Testis (tissue), 3 donors: Measurements from ENCODE around the gene DLG5. TPM values are rescaled to one million over a fixed set of nuclear protein-coding genes. Genes with fewer than 3 reads are reported as not detected.

Experiments used
- DNase-seq: peaks from one replicate; pipeline ENCODE4 v3.0.0-alpha.2; 2019
- H3K27ac ChIP-seq, 2 donors: fragments of 200-600 bp; sonication (generic); one replicate each; pipeline ENCODE4 v1.5.1; 2019
- H3K27me3 ChIP-seq: fragments of 200-600 bp; sonication (generic); one replicate; pipeline ENCODE4 v1.5.1; 2019
- H3K36me3 ChIP-seq: fragments of 200-600 bp; sonication (generic); one replicate; pipeline ENCODE4 v1.5.1; 2017; ENCODE audit warnings: low read depth; ENCODE audit errors: missing control alignments
- H3K4me1 ChIP-seq: fragments of 200-600 bp; sonication (generic); one replicate; pipeline ENCODE4 v1.5.1; 2019
- H3K4me3 ChIP-seq, 2 donors: fragments of 200-600 bp; sonication (generic); one replicate each; pipeline ENCODE4 v1.5.1; 2017 to 2019
- H3K9me3 ChIP-seq: fragments of 200-600 bp; sonication (generic); one replicate; pipeline ENCODE4 v1.5.1; 2017
- POLR2A ChIP-seq: fragments of 450-650 bp; IDR thresholded peaks from one replicate; pipeline ENCODE4 v1.6.1; 2017; ENCODE audit warnings: antibody characterized with exemption, mild to moderate bottlenecking, moderate library complexity
- WGBS, 2 donors: methylation state at CpG; one replicate each; pipeline ENCODE4 v1.1.5; 2018; 5-methylcytosine and 5-hydroxymethylcytosine counted together
- intact Hi-C: fragments of 100-400 bp; cut with DNase I; formaldehyde crosslinking; loops from one replicate; pipeline ENCODE4 v1.15.1; 2023; ENCODE audit warnings: low total_unique reads
- polyA plus RNA-seq: library from polyadenylated mRNA; stranded (reverse); fragments of 350-450 nt; fragmentation: Illumina TruSeq; extraction: RNeasy Lipid Tissue Mini Kit (QIAGEN cat#74804); gene quantifications from one replicate; pipeline ENCODE4 v1.2.3, GENCODE V29; 2014; ENCODE audit warnings: low read depth, low replicate concordance; ENCODE audit not compliant: insufficient read depth
- total RNA-seq, 2 donors: library from RNA; depleted of rRNA; stranded (reverse); fragments of >200 nt; gene quantifications; one replicate each; pipeline ENCODE4 v1.2.3, GENCODE V29; 2016
- TF ChIP-seq, protein P1 (sequence below), 3 experiments: fragments of 450-650 bp in 2 of 3; fragments of 200-600 bp in 1 of 3; sonication (generic) in 1 of 3; IDR thresholded peaks; one replicate each; pipeline ENCODE4 v1.5.1; 2016 to 2019; ENCODE audit warnings: antibody characterized with exemption in 3 of 3, mild to moderate bottlenecking in 2 of 3, moderate library complexity in 1 of 3

DLG5 gene
- total and polyA plus RNA-seq, 3 donors from 2014 or later, result 26.9 to 54.8 (median 50.1) TPM

DNA sequence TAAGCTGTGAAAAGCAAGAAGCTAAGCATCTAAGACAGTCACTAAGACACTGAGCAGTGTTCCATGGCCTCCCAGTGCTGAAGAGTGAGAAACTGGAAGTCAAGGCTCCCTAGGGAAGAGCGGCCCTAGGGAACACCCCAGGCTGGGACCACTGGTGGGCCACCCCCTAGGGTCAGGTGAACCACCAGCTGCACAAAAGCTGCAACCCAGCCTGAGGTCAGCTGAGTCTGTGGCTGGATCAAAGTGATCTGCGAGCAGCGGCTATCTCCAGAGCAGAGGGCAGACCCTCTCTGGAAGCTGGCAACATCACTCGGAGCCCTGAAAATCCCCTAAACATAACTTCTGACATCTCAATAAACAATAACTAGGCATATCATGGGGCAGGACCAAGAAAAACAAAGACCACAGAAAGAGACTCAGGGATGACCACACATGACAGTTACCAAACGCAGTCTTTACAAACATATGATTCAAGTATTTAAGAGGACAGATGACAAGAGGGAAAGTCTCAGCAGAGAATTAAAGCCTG, 125.8 kb downstream of the DLG5 start:
- no peak for TF ChIP-seq POLR2A
- TF ChIP-seq, protein P1, sequence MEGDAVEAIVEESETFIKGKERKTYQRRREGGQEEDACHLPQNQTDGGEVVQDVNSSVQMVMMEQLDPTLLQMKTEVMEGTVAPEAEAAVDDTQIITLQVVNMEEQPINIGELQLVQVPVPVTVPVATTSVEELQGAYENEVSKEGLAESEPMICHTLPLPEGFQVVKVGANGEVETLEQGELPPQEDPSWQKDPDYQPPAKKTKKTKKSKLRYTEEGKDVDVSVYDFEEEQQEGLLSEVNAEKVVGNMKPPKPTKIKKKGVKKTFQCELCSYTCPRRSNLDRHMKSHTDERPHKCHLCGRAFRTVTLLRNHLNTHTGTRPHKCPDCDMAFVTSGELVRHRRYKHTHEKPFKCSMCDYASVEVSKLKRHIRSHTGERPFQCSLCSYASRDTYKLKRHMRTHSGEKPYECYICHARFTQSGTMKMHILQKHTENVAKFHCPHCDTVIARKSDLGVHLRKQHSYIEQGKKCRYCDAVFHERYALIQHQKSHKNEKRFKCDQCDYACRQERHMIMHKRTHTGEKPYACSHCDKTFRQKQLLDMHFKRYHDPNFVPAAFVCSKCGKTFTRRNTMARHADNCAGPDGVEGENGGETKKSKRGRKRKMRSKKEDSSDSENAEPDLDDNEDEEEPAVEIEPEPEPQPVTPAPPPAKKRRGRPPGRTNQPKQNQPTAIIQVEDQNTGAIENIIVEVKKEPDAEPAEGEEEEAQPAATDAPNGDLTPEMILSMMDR (IDR thresholded peaks at IDR 0.05), result no peak
- Histone ChIP-seq H3K4me3 (no peak overlapping the region), H3K27ac (no peak overlapping the region), H3K4me1 (no peaks in the 10 kb centered on the region), H3K36me3 (no peaks in the 10 kb centered on the region), H3K27me3 (no peaks in the 10 kb centered on the region), H3K9me3 (no peaks in the 10 kb centered on the region)
- no peak for DNase-seq
- WGBS, 2 donors, result 90 to 93% methylated on average over 5 of the region's 5 CpGs
- intact Hi-C loops, result no loop called here

DNA sequence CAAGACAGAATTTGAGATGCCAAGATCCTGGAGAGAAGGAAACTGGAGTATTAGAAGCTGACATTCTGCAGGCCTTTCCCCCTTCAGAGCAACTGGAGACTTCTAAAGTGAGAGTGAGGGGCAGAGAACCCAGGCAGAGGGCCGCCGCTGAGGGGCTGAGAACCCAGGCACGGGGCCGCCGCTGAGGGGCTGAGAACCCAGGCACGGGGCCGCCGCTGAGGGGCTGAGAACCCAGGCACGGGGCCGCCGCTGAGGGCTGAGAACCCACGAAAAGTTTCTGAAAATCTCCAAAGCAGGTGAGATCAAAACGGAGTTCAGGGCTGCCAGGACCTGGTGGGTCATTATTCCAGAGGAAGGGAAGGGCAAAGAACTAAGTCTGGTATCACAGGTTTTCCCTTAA, 126.2 kb downstream of the DLG5 start:
- 95% methylated on average over 7 to 13 of the region's 13 CpGs for WGBS, 2 donors
- no peaks in the 10 kb centered on the region for H3K27me3 ChIP-seq
- no peak for DNase-seq
- no peaks in the 10 kb centered on the region for H3K4me1 ChIP-seq
- TF ChIP-seq, protein P1 (IDR thresholded peaks at IDR 0.05), result no peak
- TF ChIP-seq POLR2A, result no peak
- intact Hi-C loops, result no loop called here
- H3K9me3 ChIP-seq, result no peaks in the 10 kb centered on the region
- H3K27ac ChIP-seq, result no peak overlapping the region
- no peaks in the 10 kb centered on the region for H3K36me3 ChIP-seq
- no peak overlapping the region for H3K4me3 ChIP-seq

DNA sequence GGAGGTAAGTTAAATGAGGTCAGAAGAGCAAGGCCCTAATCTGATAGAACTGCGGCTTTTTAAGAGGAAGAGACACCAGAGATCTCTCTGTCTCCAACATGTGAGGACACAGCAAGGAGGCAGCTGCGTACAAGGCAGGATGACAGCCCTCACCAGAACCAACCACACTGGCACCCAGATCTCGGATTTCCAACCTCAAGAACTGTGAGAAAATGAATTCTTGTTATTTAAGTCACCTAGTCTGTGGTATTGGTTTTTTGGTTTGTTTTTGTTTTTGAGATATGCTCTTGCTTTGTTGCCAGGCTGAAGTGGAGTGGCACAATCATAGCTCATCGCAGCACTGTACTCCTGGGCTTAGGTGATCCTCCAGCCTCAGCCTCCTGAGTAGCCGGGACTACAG, 127.2 kb downstream of the DLG5 start:
- WGBS, 2 donors, result 94 to 97% methylated on average over 5 of the region's 5 CpGs
- DNase-seq, result no peak
- Histone ChIP-seq H3K4me1 (no peaks in the 10 kb centered on the region), H3K36me3 (no peaks in the 10 kb centered on the region), H3K9me3 (no peaks in the 10 kb centered on the region), H3K27me3 (no peaks in the 10 kb centered on the region), H3K4me3 (no peak overlapping the region), H3K27ac (no peak overlapping the region)
- intact Hi-C loops, result no loop called here
- TF ChIP-seq POLR2A, result no peak
- TF ChIP-seq, protein P1 (IDR thresholded peaks at IDR 0.05), result no peak

DNA sequence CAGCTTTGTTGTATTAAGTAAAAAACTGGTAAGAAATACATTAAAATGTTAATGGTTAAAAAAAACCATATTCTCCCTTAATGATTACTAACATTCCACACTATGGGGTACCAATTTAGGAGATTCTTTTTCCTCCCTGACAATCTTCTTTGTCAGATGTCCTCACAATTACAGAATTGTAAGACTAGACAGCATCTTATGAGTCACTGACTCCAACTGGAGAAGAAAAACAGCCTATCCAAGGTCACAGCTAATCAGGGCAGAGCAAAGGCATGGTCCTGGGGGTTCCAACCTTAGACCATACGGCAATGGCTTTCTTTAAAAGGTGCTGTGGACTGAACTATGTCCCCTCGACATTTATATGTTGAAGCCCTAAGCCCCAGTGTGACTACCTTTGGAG, 127.6 kb downstream of the DLG5 start:
- no peak overlapping the region for H3K4me3 ChIP-seq
- no peak for DNase-seq
- no peaks in the 10 kb centered on the region for H3K9me3 ChIP-seq
- no peaks in the 10 kb centered on the region for H3K27me3 ChIP-seq
- no peaks in the 10 kb centered on the region for H3K4me1 ChIP-seq
- H3K36me3 ChIP-seq, result no peaks in the 10 kb centered on the region
- intact Hi-C loops, result no loop called here
- TF ChIP-seq, protein P1 (IDR thresholded peaks at IDR 0.05), result no peak
- TF ChIP-seq POLR2A, result no peak
- no peak overlapping the region for H3K27ac ChIP-seq
- 65 to 68% methylated on average over 2 of the region's 2 CpGs for WGBS, 2 donors

DNA sequence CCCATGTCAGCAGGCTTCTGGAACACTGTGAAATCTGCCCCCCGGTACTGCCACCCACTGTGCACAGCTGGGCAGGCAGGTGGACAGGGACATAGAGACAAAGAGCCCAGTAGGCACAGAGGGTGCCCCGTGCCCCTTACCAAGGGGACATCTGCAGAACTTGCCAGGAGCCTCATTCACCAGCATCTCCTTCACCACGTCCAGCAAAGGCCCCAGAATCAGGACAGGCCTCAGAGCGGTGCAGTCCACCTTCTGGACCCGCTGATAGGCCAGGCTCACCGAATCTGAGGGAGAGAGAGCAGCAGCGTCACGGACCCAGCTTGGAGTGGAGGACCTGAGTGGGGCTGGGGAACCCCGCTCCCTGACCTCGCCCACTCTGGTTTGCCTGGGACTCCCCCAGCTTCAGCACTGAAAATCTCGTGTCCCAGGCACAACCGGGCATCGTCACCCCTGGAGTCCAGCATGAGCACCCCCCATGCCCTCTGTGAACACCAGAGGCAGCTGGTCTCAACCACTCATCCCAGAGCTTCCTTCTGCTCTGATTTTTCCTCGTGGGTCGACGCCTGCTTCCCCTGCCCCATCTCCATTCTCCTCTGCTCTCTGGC, 130.1 kb downstream of the DLG5 start:
- no peaks in the 10 kb centered on the region for H3K27me3 ChIP-seq
- DNase-seq, result no peak
- TF ChIP-seq, protein P1 (IDR thresholded peaks at IDR 0.05), result no peak
- TF ChIP-seq POLR2A, result no peak
- H3K9me3 ChIP-seq, result no peaks in the 10 kb centered on the region
- H3K4me3 ChIP-seq, result no peak overlapping the region
- no peaks in the 10 kb centered on the region for H3K4me1 ChIP-seq
- no peaks in the 10 kb centered on the region for H3K36me3 ChIP-seq
- H3K27ac ChIP-seq, result no peak overlapping the region
- intact Hi-C loops, result no loop called here
- WGBS, 2 donors, result 93 to 97% methylated on average over 5 to 16 of the region's 16 CpGs
